Measurements from ENCODE around the gene ACOX2. TPM values are rescaled to one million over a fixed set of nuclear protein-coding genes. Genes with fewer than 3 reads are reported as not detected.

The ACOX2 gene
- total and polyA plus RNA-seq, 2 of the 13 experiments (the other 11 are each of a cell fraction or from before 2014, with no cell fraction given): 42.6 to 98.5 TPM

DNA sequence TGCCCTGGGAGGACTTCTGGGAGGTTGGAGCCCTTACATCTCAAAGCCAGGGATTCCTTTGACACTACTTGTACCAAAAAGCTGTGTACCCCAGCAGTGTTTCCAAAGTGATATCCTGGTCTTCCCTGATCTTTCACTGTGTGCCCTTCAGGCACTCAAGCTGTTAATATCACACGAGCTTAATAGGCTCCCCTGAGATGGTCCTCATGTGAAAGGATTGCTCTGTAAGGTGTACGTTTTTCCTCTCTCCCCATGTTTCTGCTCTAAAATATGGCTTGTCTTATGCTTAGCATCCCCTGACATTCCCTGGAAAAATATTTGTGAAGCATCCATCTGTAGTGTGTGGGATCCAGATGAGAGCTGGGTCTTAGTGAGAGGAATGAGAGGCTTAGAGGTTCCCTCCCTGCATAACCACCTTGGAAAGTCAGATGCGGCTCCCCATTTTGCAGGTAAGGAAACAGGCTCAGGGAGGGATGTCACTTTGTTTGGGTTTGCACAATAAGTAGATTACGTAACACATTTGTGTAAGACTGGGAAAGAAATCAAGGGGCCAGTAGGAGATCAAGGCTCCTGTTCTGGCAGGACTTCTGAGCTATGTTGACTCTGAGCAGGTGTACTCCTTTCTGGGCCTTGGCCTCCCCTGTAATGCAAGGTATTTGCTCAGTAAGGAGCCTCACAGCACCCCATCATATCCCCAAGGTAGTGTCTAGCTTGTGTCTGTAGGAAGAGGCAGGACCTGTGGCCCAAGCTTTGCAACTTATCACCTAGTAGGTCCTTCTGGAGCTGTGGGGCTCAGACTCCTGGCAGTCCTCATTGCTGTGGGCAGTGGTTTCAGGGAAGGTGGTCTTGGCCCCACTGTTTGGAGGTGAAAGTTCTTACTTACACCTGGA is 667 bp upstream of the ACOX2 start (continued):
- TF ChIP-seq, protein P1, sequence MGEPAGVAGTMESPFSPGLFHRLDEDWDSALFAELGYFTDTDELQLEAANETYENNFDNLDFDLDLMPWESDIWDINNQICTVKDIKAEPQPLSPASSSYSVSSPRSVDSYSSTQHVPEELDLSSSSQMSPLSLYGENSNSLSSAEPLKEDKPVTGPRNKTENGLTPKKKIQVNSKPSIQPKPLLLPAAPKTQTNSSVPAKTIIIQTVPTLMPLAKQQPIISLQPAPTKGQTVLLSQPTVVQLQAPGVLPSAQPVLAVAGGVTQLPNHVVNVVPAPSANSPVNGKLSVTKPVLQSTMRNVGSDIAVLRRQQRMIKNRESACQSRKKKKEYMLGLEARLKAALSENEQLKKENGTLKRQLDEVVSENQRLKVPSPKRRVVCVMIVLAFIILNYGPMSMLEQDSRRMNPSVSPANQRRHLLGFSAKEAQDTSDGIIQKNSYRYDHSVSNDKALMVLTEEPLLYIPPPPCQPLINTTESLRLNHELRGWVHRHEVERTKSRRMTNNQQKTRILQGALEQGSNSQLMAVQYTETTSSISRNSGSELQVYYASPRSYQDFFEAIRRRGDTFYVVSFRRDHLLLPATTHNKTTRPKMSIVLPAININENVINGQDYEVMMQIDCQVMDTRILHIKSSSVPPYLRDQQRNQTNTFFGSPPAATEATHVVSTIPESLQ (CRISPR knock-in tag; conservative IDR thresholded peaks at IDR 0.05): no peak
- TF ChIP-seq POLR2AphosphoS2 (IDR thresholded peaks at IDR 0.05; ENCODE audit: low read depth, low read length) (no peak), ZNF780A (CRISPR knock-in tag; IDR thresholded peaks at IDR 0.05) (no peak), ELF3 (CRISPR knock-in tag; IDR thresholded peaks at IDR 0.05) (no peak), ZNF580 (CRISPR knock-in tag; IDR thresholded peaks at IDR 0.05; ENCODE audit: borderline replicate concordance, low read depth) (no peak), ZNF282 (IDR thresholded peaks at IDR 0.05; ENCODE audit: partially characterized antibody) (no peak), NR2F2 (IDR thresholded peaks at IDR 0.05; ENCODE audit: borderline replicate concordance, low read depth) (no peak), SNAPC2 (CRISPR knock-in tag; IDR thresholded peaks at IDR 0.05) (peak; percentile 73; the same call in 1 of the 2 replicates), ZNF562 (CRISPR knock-in tag; IDR thresholded peaks at IDR 0.05; ENCODE audit: borderline replicate concordance) (no peak), MATR3 (CRISPR knock-in tag; IDR thresholded peaks at IDR 0.05) (no peak), SRSF4 (IDR thresholded peaks at IDR 0.05; ENCODE audit: low read depth, low read length, poor library complexity, severe bottlenecking) (no peak), ZNF746 (CRISPR knock-in tag; IDR thresholded peaks at IDR 0.05) (no peak), SIX4 (CRISPR knock-in tag; IDR thresholded peaks at IDR 0.05) (no peak), HDAC1 (CRISPR knock-in tag; IDR thresholded peaks at IDR 0.05) (no peak), ZNF766 (CRISPR knock-in tag; IDR thresholded peaks at IDR 0.05; ENCODE audit: borderline replicate concordance) (no peak), GTF3A (CRISPR knock-in tag; conservative IDR thresholded peaks at IDR 0.05) (no peak), CERS6 (CRISPR knock-in tag; IDR thresholded peaks at IDR 0.05) (no peak), ZSCAN31 (CRISPR knock-in tag; IDR thresholded peaks at IDR 0.05; ENCODE audit: low read depth) (no peak), FOXO1 (CRISPR knock-in tag; IDR thresholded peaks at IDR 0.05) (no peak), GABPA (IDR thresholded peaks at IDR 0.05; ENCODE audit: low read depth, low read length) (no peak), GABPA (CRISPR knock-in tag; IDR thresholded peaks at IDR 0.05; ENCODE audit: low read depth) (no peak), RFX3 (CRISPR knock-in tag; IDR thresholded peaks at IDR 0.05) (no peak), MAX (IDR thresholded peaks at IDR 0.05) (peak; percentile 11; the same call in 1 of the 2 replicates)
- TF ChIP-seq, protein P2, sequence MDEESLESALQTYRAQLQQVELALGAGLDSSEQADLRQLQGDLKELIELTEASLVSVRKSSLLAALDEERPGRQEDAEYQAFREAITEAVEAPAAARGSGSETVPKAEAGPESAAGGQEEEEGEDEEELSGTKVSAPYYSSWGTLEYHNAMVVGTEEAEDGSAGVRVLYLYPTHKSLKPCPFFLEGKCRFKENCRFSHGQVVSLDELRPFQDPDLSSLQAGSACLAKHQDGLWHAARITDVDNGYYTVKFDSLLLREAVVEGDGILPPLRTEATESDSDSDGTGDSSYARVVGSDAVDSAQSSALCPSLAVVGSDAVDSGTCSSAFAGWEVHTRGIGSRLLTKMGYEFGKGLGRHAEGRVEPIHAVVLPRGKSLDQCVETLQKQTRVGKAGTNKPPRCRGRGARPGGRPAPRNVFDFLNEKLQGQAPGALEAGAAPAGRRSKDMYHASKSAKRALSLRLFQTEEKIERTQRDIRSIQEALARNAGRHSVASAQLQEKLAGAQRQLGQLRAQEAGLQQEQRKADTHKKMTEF (CRISPR knock-in tag; IDR thresholded peaks at IDR 0.05): no peak
- TF ChIP-seq, protein P3, sequence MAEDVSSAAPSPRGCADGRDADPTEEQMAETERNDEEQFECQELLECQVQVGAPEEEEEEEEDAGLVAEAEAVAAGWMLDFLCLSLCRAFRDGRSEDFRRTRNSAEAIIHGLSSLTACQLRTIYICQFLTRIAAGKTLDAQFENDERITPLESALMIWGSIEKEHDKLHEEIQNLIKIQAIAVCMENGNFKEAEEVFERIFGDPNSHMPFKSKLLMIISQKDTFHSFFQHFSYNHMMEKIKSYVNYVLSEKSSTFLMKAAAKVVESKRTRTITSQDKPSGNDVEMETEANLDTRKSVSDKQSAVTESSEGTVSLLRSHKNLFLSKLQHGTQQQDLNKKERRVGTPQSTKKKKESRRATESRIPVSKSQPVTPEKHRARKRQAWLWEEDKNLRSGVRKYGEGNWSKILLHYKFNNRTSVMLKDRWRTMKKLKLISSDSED (CRISPR knock-in tag; IDR thresholded peaks at IDR 0.05): no peak
